Germinal center (tissue), 1 donor: ENCODE measurements around the gene NUMBL.
"Not testable (repeated sequence)": the region's sequence is repeated elsewhere in the genome, so short reads cannot be mapped to it uniquely, and the experiment has no call there.

Source experiments
- DNase-seq: peaks from one replicate; pipeline ENCODE4 v3.0.0; 2012; ENCODE audit warnings: mixed read lengths, low spot score

The NUMBL gene

DNA sequence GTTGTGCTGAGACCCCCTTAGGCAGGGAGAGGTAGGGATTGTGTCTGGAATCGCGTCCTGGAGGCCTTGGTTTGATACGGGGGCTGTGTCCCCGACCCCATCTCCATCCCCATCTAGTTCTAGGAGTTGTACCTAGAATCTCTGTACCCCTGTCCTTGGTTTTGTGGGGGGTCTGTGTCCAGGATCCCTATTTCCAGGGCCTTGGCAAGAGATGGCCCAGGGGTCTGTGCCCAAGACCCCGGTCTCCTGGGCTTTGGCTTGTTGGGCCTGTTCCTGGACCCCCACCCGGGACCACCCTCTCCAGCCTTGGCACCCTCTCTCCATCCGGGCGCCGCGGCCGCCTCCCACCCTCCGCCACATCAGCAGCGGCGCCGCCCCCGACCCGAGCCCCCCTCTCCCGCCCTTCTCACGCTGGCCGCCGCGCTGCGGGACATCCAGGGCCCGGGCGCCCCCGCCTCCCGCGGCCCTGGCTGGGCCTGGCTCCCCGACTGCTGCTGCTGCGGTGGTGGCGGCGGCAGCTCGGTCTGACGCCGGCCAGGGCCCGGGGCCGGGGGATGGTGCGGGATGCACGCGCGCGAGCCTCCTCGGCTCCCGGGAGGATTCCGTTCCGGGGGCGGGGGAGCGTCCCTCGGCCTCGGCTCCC, at the start of gene NUMBL:
Gene NUMBL, minus strand, starts transcription at position 602 of the 643 bp plus-strand sequence. Its CDS starts 168 bp downstream, at position 434.
- DNase-seq: no peak

DNA sequence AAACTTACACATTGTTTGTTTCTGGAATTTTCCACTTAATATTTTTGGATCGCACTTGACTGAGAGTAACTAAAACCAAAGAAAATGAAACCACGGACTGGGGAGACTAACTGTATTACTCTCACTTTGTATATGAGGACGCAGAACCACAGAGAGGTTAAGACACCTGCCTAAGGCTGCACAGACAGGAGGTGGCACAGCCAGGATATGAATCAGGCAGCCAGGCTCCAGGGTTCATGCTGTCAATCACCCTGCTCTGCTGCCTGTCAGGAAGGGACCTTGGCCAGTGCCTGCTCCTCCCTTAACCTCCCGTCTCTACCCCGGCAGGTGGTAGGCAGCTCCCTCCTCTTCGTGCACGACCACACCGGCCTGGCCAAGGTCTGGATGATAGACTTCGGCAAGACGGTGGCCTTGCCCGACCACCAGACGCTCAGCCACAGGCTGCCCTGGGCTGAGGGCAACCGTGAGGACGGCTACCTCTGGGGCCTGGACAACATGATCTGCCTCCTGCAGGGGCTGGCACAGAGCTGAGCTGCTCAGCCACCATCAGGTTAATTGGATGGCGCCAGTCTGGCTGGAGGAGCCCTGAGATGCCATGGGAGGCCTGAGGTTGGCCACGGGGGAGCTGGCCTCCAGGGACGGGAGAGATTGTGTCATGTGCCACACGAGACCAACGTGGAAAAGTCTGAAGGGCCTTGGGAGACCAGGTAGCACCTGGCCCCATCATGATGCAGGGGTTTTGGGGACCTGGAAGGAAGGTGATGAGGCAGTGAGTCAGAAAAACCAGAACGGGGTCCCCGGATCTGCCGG, 48.8 kb upstream of the NUMBL start:
- DNase-seq: no peak

DNA sequence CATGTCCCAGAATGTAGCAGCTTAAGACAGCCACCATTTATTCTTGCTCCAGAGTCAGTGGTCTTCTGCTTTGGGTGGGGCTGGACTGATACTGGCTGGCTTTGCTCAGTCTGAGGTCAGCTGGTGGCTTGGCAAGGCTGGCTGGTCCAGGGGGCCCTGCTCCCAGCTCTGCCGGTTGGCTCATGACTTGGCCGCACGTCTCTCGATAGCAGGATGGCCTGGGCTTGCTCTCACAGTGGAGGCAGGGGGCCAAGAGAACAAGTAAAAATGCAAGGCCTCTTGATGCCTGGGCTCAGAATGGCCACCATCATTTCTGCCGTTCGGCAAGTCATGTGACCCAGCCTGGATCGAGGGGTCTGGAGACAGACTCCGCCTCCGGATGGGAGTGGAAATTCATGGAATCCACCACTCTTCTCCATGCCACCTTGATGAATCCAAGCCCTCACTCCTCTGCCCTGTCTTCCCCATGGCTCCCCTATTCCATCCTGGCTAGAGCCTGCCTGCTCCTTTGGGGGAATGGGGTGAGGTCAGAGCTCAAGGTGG, 46.7 kb upstream of the NUMBL start:
- DNase-seq: no peak

DNA sequence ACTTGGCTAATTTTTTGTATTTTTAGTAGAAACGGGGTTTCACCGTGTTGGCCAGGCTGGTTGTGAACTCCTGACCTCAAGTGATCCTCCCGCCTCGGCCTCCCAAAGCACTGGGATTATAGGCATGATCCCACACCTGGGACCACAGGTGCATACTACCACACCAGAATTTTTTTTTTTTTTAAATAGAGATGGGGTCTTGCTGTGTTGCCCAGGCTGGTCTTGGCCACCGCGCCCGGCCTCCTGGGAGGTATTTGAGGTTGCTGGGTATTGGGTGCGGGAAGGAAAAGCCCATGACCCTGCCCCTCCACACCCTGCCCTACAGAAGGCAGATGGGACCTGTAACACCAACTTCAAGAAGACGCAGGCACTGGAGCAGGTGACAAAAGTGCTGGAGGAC, 46.2 kb upstream of the NUMBL start:
- no peak for DNase-seq

DNA sequence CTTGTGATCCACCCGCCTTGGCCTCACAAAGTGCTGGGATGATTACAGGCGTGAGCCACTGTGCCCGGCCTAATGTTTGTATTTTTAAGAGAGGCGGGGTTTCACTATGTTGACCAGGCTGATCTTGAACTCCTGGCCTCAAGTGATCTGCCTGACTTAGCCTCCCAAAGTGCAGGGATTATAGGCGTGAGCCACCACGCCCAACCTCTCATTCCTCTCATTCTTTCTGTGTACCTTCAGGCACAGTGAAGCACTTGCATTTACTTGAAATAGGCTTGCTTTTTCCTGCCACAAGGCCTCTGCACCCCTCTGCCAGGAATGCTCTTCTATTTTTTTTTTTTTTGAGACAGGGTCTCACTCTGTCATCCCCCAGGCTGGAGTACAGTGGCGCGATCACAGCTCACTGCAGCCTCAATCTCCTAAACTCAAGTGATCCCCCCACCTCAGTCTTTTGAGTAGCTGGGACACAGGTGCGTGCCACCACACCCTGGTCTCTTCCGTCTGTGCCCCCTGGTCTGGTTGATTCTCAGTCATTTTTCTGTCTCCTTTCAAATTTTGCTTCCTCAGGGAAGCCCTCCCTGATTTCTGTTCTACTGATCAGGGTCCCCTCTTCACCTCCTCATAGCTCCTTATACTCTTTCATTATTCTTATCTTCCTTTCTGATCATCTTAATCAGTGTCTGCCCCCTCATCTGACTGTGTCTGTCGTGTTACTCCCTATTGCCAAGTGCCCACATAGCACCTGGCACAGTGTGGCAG, 44.7 kb upstream of the NUMBL start:
- DNase-seq: no peak

DNA sequence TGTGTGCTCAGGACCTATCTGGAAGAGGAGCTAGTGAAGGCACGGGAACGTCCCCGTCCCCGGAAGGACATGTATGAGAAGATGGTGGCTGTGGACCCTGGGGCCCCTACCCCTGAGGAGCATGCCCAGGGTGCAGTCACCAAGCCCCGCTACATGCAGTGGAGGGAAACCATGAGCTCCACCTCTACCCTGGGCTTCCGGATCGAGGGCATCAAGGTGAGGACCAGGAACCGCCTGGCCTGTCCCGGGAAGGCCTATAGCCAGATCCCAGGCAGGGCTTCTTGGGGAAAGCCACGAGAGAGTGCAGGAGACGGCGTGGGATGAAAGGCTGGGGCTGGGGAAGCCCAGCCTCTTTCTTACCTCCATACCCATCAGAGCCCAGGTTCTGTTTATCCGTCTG, 42.7 kb upstream of the NUMBL start:
- no peak for DNase-seq

DNA sequence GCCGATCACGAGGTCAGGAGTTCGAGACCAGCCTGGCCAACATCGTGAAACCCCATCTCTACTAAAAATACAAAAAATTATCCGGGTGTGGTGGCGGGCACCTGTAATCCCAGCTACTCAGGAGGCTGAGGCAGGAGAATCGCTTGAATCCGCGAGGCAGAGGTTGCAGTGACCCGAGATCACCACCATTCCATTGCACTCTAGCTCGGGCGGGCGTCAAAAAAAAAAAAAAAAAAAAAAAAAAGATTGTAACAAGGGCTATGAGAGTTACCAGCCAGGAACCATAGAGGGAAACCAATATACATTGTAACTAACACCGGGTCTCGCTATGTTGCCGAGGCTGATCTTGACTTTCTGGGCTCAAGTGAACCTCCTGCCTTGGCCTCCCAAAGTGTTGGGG, 41.9 kb upstream of the NUMBL start:
- not testable (repeated sequence) for DNase-seq

DNA sequence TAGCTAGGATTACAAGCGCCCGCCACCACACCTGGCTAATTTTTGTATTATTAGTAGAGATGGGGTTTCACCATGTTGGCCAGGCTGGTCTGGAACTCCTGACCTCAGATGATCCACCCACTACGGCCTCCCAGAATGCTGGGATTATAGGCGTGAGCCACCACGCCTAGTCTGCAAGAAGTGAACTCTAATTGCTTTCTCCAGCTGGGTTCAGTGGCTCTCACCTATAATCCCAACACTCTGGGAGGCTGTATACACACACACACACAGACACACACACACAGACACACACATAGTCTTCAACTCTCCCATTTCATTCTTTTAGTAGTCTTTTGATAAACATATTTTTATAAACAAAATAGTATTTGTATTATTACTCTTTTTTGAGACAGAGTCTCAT, 39.6 kb upstream of the NUMBL start:
- DNase-seq: not testable (repeated sequence)

DNA sequence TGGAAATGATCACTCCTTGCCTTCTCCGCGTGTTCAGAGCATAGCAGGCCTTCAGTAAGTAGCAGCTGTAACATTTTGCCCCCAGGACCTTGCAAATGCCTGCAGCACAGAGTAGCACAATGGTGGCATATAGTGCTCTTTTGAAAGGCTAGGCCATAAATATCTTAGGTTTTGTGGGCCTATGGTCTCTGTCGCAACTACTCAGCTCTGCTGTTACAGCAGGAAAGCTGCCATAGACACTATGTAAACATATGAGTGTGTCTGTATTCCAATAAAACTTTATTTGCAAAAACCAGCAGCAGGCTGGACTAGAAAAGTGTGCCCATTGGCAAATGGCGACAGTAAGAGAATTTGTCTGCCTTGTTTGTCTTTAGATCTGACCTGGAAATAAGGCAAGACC, 35.8 kb upstream of the NUMBL start:
- no peak for DNase-seq

DNA sequence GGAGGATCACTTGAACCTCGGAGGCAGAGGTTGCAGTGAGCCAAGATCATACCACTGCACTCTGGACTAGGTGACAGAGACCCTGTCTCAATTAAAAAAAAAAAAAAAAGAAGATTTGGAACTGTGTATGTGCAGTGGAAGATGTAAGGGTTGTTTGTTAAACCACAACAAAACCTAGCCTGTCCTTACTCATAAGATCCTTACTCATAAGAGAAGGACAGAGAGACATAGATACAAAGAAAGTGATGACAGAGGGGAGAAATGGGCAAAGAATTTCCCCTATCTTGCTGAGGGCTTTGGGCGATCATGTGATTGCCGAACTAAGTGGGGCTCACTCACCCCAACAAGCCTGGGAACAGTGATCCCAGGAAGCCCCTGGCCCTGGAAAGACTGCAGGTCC, 34.4 kb upstream of the NUMBL start:
- no peak for DNase-seq

DNA sequence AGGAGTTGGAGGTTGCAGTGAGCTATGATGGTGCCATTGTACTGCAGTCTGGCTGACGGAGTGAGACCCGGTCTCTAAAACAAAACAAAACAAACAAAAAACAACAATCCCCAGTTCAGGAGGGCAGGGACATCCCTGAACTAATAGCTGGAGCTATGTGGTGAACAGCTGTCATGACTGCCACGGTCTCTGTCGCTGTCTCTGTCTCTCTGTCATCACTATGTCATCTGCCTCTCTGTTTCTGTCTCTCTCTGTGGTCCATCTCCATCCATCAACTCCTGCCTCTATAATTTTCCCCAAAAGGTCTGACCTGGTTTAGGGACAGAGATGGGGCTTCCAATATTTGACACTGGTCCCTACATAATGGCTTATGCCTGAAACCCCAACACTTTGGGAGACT, 33.9 kb upstream of the NUMBL start:
- DNase-seq: no peak

DNA sequence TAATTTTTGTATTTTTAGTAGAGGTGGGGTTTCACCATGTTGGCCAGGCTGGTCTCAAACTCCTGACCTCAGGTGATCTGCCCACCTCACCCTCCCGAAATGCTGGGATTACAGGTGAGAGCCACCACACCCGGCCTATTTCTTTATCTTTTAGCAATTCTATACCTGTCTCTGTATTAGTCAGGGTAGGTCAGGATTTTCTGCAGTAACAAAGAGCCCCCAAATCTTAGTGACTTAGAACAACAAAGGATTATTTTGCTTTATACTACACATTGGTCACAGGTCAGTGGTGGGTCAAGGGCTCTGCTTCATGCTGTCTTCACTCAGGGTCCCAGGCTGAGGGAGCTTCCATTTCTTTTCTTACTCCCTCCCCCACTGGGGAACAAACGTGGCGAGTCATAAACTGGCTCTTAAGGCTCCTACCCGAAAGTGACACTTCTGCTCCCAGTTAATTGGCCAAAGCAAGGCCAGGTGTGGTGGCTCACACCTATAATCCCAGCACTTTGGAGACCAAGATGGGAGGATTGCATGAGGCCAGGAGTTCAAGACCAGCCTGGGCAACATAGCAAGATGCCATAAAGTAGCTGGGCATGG, 33.3 kb upstream of the NUMBL start:
- no peak for DNase-seq

DNA sequence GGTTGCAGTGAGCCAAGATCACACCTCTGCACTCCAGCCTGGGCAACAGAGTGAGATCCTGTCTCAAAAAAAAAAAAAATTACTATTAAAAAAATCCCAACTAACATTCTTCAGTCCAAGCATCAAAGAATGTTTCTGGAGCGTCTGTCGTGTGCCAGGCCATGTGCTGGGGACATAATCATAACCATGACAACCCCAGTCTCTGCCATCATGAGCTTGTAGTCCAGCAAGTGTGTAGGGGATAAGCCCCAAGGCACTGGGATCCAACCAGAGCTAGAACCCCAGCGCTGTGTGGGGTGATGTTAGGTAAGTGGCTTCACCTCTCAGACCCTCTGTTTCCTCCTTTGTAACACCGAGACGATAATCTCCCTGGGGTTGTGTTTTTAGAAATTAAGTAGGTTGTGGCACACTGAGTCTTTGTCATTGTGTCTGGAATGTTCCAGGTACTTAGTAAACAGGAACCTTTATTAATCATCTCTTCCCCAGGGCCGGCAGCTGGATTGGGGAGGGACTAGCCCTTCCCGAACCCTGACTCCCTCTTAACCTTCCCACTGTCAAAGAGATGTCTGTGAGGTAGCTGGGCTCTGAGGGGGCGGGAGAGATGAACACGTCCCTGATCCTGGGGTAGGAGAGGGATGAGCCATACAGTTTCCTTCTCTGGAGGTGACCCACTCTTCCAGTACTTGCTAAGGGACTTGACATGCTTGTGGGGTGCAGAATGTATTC, 31.6 kb upstream of the NUMBL start:
- no peak for DNase-seq

DNA sequence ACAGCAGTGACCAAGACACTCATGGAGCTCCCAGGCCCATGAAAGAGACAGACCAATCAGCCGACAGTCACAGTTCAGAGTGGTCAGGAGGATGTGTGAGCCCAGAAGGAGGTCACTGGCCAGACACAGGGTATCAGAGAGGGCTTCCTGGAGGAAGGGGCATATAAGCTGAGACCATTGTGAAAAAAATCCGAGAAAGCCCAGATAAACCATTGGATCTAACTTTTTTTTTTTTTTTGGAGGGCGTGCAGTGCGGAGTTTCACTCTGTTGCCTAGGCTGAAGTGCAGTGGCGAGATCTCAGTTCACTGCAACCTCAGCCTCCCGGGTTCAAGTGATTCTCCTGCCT, 30.7 kb upstream of the NUMBL start:
- no peak for DNase-seq

DNA sequence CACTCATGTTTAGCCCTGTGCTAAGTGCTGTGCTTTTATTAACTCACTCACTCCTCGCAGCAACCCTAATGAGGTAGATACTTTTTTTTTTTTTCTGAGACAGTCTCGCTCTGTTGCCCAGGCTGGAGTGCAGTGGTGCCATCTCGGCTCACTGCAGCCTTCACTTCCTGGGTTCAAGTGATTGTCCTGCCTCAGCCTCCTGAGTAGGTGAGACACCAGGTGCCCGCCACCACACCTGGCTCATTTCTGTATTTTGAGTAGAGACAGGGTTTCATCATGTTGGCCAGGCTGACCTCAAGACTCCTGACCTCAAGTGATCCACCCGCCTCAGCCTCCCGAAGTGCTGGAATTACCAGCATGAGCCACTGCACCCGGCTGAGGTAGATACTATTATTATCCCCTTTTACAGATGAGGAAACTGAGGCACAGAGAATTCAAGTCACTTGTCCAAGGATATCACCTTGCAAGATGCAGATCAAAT, 29.0 kb upstream of the NUMBL start:
- no peak for DNase-seq

DNA sequence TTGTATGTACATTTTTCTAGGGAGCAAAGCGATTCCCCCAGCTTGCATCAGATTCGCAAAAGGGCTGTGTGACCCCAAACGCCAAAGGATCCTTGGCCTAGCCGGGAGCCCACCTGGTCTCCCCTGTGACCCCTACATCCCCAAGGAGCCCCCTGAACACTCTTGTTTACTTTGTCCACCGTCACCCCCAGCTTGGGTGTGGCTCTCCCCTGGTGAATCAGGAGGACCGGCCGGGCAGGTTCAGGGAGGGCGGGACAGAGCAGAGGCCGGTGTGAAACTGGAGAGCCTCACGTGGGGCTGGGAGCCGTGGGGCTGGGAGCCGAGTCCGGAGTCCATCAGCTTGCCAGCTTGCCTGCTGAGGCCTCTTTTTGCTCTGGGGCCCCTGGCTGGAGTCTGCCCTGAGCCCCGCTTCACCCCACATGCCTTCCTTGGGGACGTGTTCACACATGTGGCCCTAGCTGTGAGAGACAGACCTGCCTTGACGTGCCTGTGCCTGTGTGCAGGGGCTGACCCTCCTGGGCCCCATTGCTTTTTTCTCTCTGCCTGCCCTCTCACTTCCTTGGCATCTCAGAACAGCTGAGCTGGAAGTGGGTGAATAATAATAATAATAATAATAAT, 28.4 kb upstream of the NUMBL start:
- no peak for DNase-seq

DNA sequence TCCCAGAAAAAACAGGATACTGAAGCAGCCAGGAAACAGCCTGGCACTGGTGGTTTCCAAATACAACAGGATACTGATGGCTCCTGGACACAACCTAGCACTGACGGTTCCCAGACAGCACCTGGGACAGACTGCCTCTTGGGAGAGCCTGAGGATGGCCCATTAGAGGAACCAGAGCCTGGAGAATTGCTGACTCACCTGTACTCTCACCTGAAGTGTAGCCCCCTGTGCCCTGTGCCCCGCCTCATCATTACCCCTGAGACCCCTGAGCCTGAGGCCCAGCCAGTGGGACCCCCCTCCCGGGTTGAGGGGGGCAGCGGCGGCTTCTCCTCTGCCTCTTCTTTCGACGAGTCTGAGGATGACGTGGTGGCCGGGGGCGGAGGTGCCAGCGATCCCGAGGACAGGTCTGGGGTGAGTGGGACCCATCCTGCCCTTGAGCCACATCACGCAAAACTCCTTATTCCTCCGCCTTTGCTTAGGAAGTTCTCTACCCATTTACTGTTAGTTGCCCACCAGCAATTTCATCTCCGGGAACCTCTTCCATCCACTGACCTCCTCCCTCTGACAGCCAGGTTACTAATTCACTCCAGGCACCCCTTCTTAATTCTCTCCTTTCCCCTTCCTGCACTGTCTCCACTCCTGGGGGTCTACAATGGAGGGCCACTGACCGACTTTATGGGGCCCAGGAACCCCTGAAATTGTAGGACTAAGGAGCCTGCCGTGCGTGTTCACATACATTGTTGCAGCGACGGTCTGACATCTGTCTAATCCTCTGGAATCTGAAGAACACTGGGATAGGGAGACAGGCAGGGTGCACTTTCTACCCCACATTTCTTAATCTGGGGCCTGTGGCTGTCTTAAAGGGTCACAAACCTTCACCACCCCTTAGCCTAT, 27.7 kb upstream of the NUMBL start:
- no peak for DNase-seq

DNA sequence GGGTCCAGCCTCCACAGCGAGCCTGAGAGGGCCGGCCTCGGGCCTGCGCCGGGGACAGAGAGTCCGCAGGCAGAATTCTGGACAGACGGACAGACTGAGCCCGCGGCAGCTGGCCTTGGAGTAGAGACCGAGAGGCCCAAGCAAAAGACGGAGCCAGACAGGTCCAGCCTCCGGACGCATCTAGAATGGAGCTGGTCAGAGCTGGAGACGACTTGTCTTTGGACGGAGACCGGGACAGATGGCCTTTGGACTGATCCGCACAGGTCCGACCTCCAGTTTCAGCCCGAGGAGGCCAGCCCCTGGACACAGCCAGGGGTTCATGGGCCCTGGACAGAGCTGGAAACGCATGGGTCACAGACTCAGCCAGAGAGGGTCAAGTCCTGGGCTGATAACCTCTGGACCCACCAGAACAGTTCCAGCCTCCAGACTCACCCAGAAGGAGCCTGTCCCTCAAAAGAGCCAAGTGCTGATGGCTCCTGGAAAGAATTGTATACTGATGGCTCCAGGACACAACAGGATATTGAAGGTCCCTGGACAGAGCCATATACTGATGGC, 27.0 kb upstream of the NUMBL start:
- no peak for DNase-seq

DNA sequence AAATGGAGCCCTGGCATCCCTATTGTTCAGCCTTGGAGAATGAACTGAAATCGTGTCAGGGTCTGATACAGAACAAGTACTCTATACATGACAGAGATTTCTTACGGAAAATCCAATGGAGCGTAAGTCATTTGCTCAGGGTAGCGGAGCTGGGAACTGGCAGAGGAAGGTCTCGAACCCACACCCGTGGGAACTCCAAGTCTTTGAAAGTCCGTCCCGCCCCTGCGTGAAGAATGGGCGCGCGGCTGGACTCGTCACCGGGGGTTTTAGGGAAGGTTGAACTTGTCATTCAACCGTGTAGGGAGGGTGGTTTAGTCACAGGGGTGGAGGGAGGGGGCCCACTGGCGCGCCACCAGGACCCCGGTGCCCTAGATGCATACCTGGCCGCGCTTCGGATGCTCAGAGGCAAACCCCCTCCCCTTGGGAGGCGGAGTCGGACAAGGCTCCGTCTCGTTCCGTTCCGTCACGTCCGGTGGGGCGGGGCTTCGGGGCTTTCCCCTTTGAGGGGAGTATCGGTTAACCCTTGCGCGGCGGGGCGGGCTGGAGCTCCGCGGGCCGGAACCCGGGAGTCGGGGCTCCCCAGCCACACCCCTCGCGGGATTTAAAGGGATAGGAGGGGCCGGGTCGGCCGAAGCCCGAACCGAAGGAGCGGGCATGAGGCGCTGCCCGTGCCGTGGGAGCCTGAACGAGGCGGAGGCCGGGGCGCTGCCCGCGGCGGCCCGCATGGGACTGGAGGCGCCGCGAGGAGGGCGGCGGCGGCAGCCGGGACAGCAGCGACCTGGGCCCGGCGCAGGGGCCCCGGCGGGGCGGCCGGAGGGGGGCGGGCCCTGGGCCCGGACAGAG, 26.3 kb upstream of the NUMBL start, which contains the start of the genes COQ8B and ITPKC:
Gene COQ8B, minus strand, starts transcription at position 405 of the 843 bp plus-strand sequence. CDS start 2,254 bp downstream, outside the sequence.
Gene ITPKC, plus strand, starts transcription at position 631 of the 843 bp plus-strand sequence. Its CDS starts 24 bp downstream, at position 655.
- DNase-seq: peak; percentile 97
